Esophagus mucosa (tissue), 1 donor: ENCODE measurements around the gene CRABP2. TPM values are rescaled to one million over a fixed set of nuclear protein-coding genes. Genes with fewer than 3 reads are reported as not detected.

Experiments
- ATAC-seq: fragments of 200-7000 bp; cut with Tn5 transposase; one replicate; pipeline ENCODE4 v1.9.1; 2020
- total RNA-seq: library from RNA; stranded (reverse); gene quantifications from one replicate; pipeline ENCODE4 v1.2.4, GENCODE V29; 2023
- donor health status: DM: yes; HTN: yes; CAD: no.

Gene CRABP2
- total RNA-seq, 1 donor from 2014 or later = 1,373 TPM

- ATAC-seq = no peak
Observed at GRCh38 chr1:156652992-156653355, 52.4 kb downstream of the CRABP2 start.

- no peak for ATAC-seq
Observed at GRCh38 chr1:156652131-156652991, 53.0 kb downstream of the CRABP2 start.

Other genes starting within 250 kb of the CRABP2 start
- gene MEF2D, start 204.8 kb downstream of the CRABP2 start, total RNA-seq = 15.0 TPM
- gene IQGAP3, start 133.0 kb downstream of the CRABP2 start, total RNA-seq = 11.8 TPM
- not detected for gene TTC24, start 125.9 kb downstream of the CRABP2 start, total RNA-seq
- gene NAXE, start 113.8 kb downstream of the CRABP2 start, total RNA-seq = 80.4 TPM
- 20.3 TPM for gene GPATCH4, start 104.1 kb downstream of the CRABP2 start, total RNA-seq
- not detected for gene HAPLN2, start 86.2 kb downstream of the CRABP2 start, total RNA-seq
- gene BCAN, start 63.5 kb downstream of the CRABP2 start, total RNA-seq = not detected
- 3.0 TPM for gene NES, start 28.2 kb downstream of the CRABP2 start, total RNA-seq
- 23.5 TPM for gene METTL25B, start 22.9 kb upstream of the CRABP2 start, total RNA-seq
- 27.5 TPM for gene ISG20L2, start 23.2 kb upstream of the CRABP2 start, total RNA-seq
- gene MRPL24, start 35.5 kb upstream of the CRABP2 start, total RNA-seq = 67.4 TPM
- gene HDGF, start 46.1 kb upstream of the CRABP2 start, total RNA-seq = 205 TPM
- gene PRCC, start 62.0 kb upstream of the CRABP2 start, total RNA-seq = 61.1 TPM
- gene SH2D2A, start 111.3 kb upstream of the CRABP2 start, total RNA-seq = 1.4 TPM
- gene INSRR, start 153.5 kb upstream of the CRABP2 start, total RNA-seq = not detected
- gene NTRK1, start 155.3 kb upstream of the CRABP2 start, total RNA-seq = 0.16 TPM
- gene PEAR1, start 188.1 kb upstream of the CRABP2 start, total RNA-seq = 1.6 TPM
- not detected for gene LRRC71, start 215.0 kb upstream of the CRABP2 start, total RNA-seq